ENCODE results near the gene DNAJC4. TPM values are rescaled to one million over a fixed set of nuclear protein-coding genes. Genes with fewer than 3 reads are reported as not detected.

DNAJC4 gene
- total RNA-seq, 1 experiment from 2014 or later = 24.2 TPM

DNA sequence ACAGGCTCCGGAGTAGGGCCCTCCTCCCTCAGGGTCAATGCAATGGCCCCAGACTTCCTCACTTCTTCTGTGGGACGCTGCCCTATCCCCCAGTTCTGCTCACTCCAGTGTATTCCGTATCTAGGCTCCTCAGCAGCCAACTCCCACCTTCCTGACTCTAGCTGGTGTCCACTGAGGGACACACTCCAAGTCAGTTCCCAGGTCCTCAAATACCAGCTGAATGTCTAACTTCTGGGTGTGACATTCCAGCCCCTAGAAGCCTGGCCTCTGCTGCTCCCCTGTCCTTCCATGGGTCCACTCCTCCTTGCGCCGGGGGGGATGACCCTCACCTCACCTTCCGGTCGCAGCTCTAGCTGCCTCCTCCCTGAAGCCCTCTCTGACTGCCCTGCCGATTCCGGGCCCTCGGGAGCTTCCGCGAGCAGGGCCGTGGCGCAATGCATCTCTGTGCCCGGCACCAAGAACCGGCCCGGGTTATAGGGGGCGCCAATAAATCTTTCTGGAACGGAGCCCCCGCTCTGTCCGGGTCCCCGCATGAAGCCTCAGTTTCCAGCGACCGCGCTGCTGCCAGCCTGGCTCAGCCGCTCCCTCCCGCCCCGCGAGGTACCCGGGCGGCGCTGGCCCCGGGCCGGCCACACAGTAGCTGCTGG lies 38.7 kb downstream of the DNAJC4 start:
- Histone ChIP-seq H3K27me3 (ENCODE audit: insufficient read depth, low read length) (no peaks in the 10 kb centered on the region), H4K91ac (ENCODE audit: insufficient read length, low read depth, low read length) (no peak overlapping the region), H3K79me2 (ENCODE audit: insufficient read depth, low read length) (no peaks in the 10 kb centered on the region), H4K5ac (ENCODE audit: insufficient read length, low read depth, low read length) (no peak overlapping the region), H2BK12ac (ENCODE audit: insufficient read length, low read depth, low read length) (no peak overlapping the region), H4K20me1 (ENCODE audit: control insufficient read depth, insufficient read depth, insufficient read length) (peaks cover 2% of the 10 kb centered on the region), H3K23me2 (ENCODE audit: insufficient read length, low read depth, low read length, poor library complexity, severe bottlenecking) (peaks cover 15% of the 10 kb centered on the region), H2BK5ac (ENCODE audit: insufficient read length, low read length) (no peak overlapping the region), H3K14ac (ENCODE audit: insufficient read depth, low read length) (peak overlapping the region; percentile 32; the same call in 1 of the 2 replicates), H4K8ac (replicated peaks; ENCODE audit: insufficient read length, low read depth, low read length) (no peak overlapping the region), H2BK20ac (ENCODE audit: low read depth, low read length, poor library complexity, severe bottlenecking) (no peak overlapping the region), H3K18ac (ENCODE audit: insufficient read length, low read depth, low read length) (peak overlapping the region; percentile 68), H3K9ac (ENCODE audit: extremely low read depth, insufficient read length, low read length) (peak overlapping the region; percentile 42), H2AFZ (ENCODE audit: low read length) (no peak overlapping the region), H3K27ac (ENCODE audit: insufficient read length, low read depth, low read length) (no peak overlapping the region), H3K9me3 (ENCODE audit: control insufficient read depth, low read depth, low read length) (no peaks in the 10 kb centered on the region), H2BK15ac (ENCODE audit: low read depth, low read length) (no peak overlapping the region), H3K56ac (ENCODE audit: insufficient read length, low read depth, low read length) (no peak overlapping the region), H3T11ph (ENCODE audit: low read length) (no peak overlapping the region), H2BK120ac (ENCODE audit: low read depth, low read length, poor library complexity, severe bottlenecking) (peak overlapping the region; percentile 24), H3K23ac (ENCODE audit: insufficient read length, low read depth, low read length) (no peak overlapping the region), H3K4me1 (ENCODE audit: insufficient read depth, low read length) (no peaks in the 10 kb centered on the region), H3K79me1 (ENCODE audit: insufficient read depth, low read depth, low read length, poor library complexity, severe bottlenecking) (no peaks in the 10 kb centered on the region), H3K4me2 (ENCODE audit: insufficient read depth, insufficient read length, low read length) (peak overlapping the region; percentile 29), H3K4ac (ENCODE audit: low read depth, low read length) (no peak overlapping the region), H2AK5ac (ENCODE audit: insufficient read length, low read length) (no peak overlapping the region)
- Mint-ChIP-seq H3K9me3 (no peaks in the 10 kb centered on the region), H3K4me3 (peak overlapping the region; percentile 97 to 99), H3K27ac (peak overlapping the region in 2 of 3 experiments; percentile 95 to 96; a peak in 4 of 7 replicates), H3K36me3 (ENCODE audit: insufficient read depth in 1 of 3, low read depth in 3 of 3) (peaks cover 16 to 37% (median 27%) of the 10 kb centered on the region in 3 experiments; a peak in 6 of 7 replicates), H3K27me3 (ENCODE audit: low read depth) (no peaks in the 10 kb centered on the region; the same call in none of the 2 replicates), H3K4me1 (peaks cover 21 to 23% of the 10 kb centered on the region in 2 experiments)
- TF ChIP-seq, protein P1, sequence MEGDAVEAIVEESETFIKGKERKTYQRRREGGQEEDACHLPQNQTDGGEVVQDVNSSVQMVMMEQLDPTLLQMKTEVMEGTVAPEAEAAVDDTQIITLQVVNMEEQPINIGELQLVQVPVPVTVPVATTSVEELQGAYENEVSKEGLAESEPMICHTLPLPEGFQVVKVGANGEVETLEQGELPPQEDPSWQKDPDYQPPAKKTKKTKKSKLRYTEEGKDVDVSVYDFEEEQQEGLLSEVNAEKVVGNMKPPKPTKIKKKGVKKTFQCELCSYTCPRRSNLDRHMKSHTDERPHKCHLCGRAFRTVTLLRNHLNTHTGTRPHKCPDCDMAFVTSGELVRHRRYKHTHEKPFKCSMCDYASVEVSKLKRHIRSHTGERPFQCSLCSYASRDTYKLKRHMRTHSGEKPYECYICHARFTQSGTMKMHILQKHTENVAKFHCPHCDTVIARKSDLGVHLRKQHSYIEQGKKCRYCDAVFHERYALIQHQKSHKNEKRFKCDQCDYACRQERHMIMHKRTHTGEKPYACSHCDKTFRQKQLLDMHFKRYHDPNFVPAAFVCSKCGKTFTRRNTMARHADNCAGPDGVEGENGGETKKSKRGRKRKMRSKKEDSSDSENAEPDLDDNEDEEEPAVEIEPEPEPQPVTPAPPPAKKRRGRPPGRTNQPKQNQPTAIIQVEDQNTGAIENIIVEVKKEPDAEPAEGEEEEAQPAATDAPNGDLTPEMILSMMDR (conservative IDR thresholded peaks at IDR 0.05) = no peak
- DNase-seq = peak; percentile 80
- no CpG with 5 or more reads among the region's 34 CpGs for WGBS (ENCODE audit: extremely low coverage, insufficient read length, low lambda C conversion rate)

Data from H9 (cell line).